Iris pigment epithelial cell (primary cell): ENCODE results near the gene NHERF2.

Experiments
- DNase-seq: peaks from one replicate; pipeline ENCODE4 v3.0.0-alpha.2; 2011; ENCODE audit warnings: low read depth

The NHERF2 gene

GRCh38 chr16:2083409-2083808, 56.7 kb downstream of the NHERF2 start:
- DNase-seq: no peak

GRCh38 chr16:2083876-2084780, 57.4 kb downstream of the NHERF2 start:
- DNase-seq: no peak

GRCh38 chr16:2084895-2085625, 58.4 kb downstream of the NHERF2 start:
- DNase-seq: no peak

GRCh38 chr16:2085669-2086068, 59.0 kb downstream of the NHERF2 start:
- DNase-seq: no peak

- DNase-seq: no peak
Measured at GRCh38 chr16:2086106-2086742, 59.5 kb downstream of the NHERF2 start.

- no peak for DNase-seq
Measured at GRCh38 chr16:2086812-2087747, 60.4 kb downstream of the NHERF2 start.

GRCh38 chr16:2087748-2088631, 61.3 kb downstream of the NHERF2 start:
- DNase-seq: no peak
